Neuron (in vitro differentiated cells): ENCODE measurements around the gene TAB2.

Experiments used
- H2AFZ ChIP-seq: one replicate; pipeline ENCODE4 v1.6.1; 2013; ENCODE audit warnings: low read depth, mild to moderate bottlenecking, inconsistent platforms, low read length, moderate library complexity
- H3K27me3 ChIP-seq: one replicate; pipeline ENCODE4 v1.6.1; 2013; ENCODE audit warnings: low read length; ENCODE audit not compliant: insufficient read depth
- H3K36me3 ChIP-seq: one replicate; pipeline ENCODE4 v1.6.1; 2013; ENCODE audit warnings: low read length; ENCODE audit not compliant: insufficient read depth
- H3K4me1 ChIP-seq: one replicate; pipeline ENCODE4 v1.6.1; 2013; ENCODE audit warnings: low read length; ENCODE audit not compliant: insufficient read depth
- H3K4me3 ChIP-seq: 2 replicates; pipeline ENCODE4 v1.5.1; 2013; ENCODE audit warnings: mild to moderate bottlenecking, low read length, moderate library complexity
- H3K9me3 ChIP-seq: one replicate; pipeline ENCODE4 v1.6.1; 2013; ENCODE audit warnings: low read length

The TAB2 gene

GRCh38 chr6:149395185-149395584, 77.7 kb downstream of the TAB2 start:
- peaks cover 44% of the 10 kb centered on the region for H3K36me3 ChIP-seq
- peaks cover 6% of the 10 kb centered on the region for H3K9me3 ChIP-seq
- H3K4me1 ChIP-seq: no peaks in the 10 kb centered on the region
- no peaks in the 10 kb centered on the region for H3K27me3 ChIP-seq
- H2AFZ ChIP-seq: no peak overlapping the region
- H3K4me3 ChIP-seq: no peak overlapping the region

GRCh38 chr6:149397384-149397783, 79.9 kb downstream of the TAB2 start:
- H2AFZ ChIP-seq: no peak overlapping the region
- H3K27me3 ChIP-seq: no peaks in the 10 kb centered on the region
- peaks cover 6% of the 10 kb centered on the region for H3K9me3 ChIP-seq
- no peak overlapping the region for H3K4me3 ChIP-seq
- peaks cover 45% of the 10 kb centered on the region for H3K36me3 ChIP-seq
- no peaks in the 10 kb centered on the region for H3K4me1 ChIP-seq

- H3K36me3 ChIP-seq: peaks cover 52% of the 10 kb centered on the region
- no peaks in the 10 kb centered on the region for H3K27me3 ChIP-seq
- H2AFZ ChIP-seq: no peak within 1 kb of the TSS
- peaks cover 6% of the 10 kb centered on the region for H3K9me3 ChIP-seq
- H3K4me1 ChIP-seq: no peaks in the 10 kb centered on the region
- no peak within 1 kb of the TSS for H3K4me3 ChIP-seq
Measured at GRCh38 chr6:149400050-149400449, 82.5 kb downstream of the TAB2 start, which contains the start of gene SUMO4. TSS of gene SUMO4 (plus strand) at chr6:149400262. CDS start at chr6:149400392, 130 bp downstream.

- Histone ChIP-seq H3K27me3 (no peaks in the 10 kb centered on the region), H3K9me3 (peaks cover 3% of the 10 kb centered on the region), H3K36me3 (peaks cover 54% of the 10 kb centered on the region), H3K4me1 (no peaks in the 10 kb centered on the region), H2AFZ (no peak overlapping the region), H3K4me3 (no peak overlapping the region)
Measured at GRCh38 chr6:149403534-149403933, 86.0 kb downstream of the TAB2 start.

GRCh38 chr6:149405823-149406765, 88.6 kb downstream of the TAB2 start:
- H3K36me3 ChIP-seq: peaks cover 59% of the 10 kb centered on the region
- H3K4me3 ChIP-seq: no peak overlapping the region
- H3K27me3 ChIP-seq: no peaks in the 10 kb centered on the region
- no peak overlapping the region for H2AFZ ChIP-seq
- H3K9me3 ChIP-seq: no peaks in the 10 kb centered on the region
- H3K4me1 ChIP-seq: no peaks in the 10 kb centered on the region

GRCh38 chr6:149409617-149410016, 92.1 kb downstream of the TAB2 start:
- no peak overlapping the region for H3K4me3 ChIP-seq
- H2AFZ ChIP-seq: no peak overlapping the region
- H3K4me1 ChIP-seq: no peaks in the 10 kb centered on the region
- H3K27me3 ChIP-seq: no peaks in the 10 kb centered on the region
- peaks cover 49% of the 10 kb centered on the region for H3K36me3 ChIP-seq
- H3K9me3 ChIP-seq: no peaks in the 10 kb centered on the region

- Histone ChIP-seq H2AFZ (no peak overlapping the region), H3K36me3 (peaks cover 42% of the 10 kb centered on the region), H3K4me1 (no peaks in the 10 kb centered on the region), H3K4me3 (no peak overlapping the region), H3K9me3 (no peaks in the 10 kb centered on the region), H3K27me3 (no peaks in the 10 kb centered on the region)
Measured at GRCh38 chr6:149410557-149410956, 93.0 kb downstream of the TAB2 start.

GRCh38 chr6:149414009-149414408, 96.5 kb downstream of the TAB2 start:
- Histone ChIP-seq H3K4me3 (no peak overlapping the region), H3K36me3 (peaks cover 29% of the 10 kb centered on the region), H3K4me1 (no peaks in the 10 kb centered on the region), H3K27me3 (no peaks in the 10 kb centered on the region), H3K9me3 (no peaks in the 10 kb centered on the region), H2AFZ (no peak overlapping the region)

- H3K4me1 ChIP-seq: no peaks in the 10 kb centered on the region
- no peaks in the 10 kb centered on the region for H3K27me3 ChIP-seq
- no peak overlapping the region for H3K4me3 ChIP-seq
- no peaks in the 10 kb centered on the region for H3K9me3 ChIP-seq
- no peak overlapping the region for H2AFZ ChIP-seq
- H3K36me3 ChIP-seq: peaks cover 22% of the 10 kb centered on the region
Measured at GRCh38 chr6:149414821-149415220, 97.3 kb downstream of the TAB2 start.

- Histone ChIP-seq H3K4me1 (peaks cover 6% of the 10 kb centered on the region), H3K36me3 (no peaks in the 10 kb centered on the region), H3K4me3 (no peak overlapping the region), H3K27me3 (no peaks in the 10 kb centered on the region), H2AFZ (no peak overlapping the region), H3K9me3 (no peaks in the 10 kb centered on the region)
Measured at GRCh38 chr6:149419696-149420404, 102.3 kb downstream of the TAB2 start.

- H3K4me3 ChIP-seq: no peak overlapping the region
- no peaks in the 10 kb centered on the region for H3K27me3 ChIP-seq
- H3K4me1 ChIP-seq: peaks cover 6% of the 10 kb centered on the region
- no peaks in the 10 kb centered on the region for H3K36me3 ChIP-seq
- no peak overlapping the region for H2AFZ ChIP-seq
- H3K9me3 ChIP-seq: no peaks in the 10 kb centered on the region
Measured at GRCh38 chr6:149421132-149421531, 103.6 kb downstream of the TAB2 start.

- Histone ChIP-seq H3K36me3 (no peaks in the 10 kb centered on the region), H3K27me3 (no peaks in the 10 kb centered on the region), H3K9me3 (no peaks in the 10 kb centered on the region), H2AFZ (no peak overlapping the region), H3K4me1 (peaks cover 6% of the 10 kb centered on the region), H3K4me3 (no peak overlapping the region)
Measured at GRCh38 chr6:149422581-149422980, 105.1 kb downstream of the TAB2 start.

GRCh38 chr6:149423964-149424440, 106.5 kb downstream of the TAB2 start:
- Histone ChIP-seq H3K27me3 (no peaks in the 10 kb centered on the region), H3K4me3 (no peak overlapping the region), H2AFZ (peak overlapping the region; percentile 75), H3K36me3 (no peaks in the 10 kb centered on the region), H3K4me1 (peaks cover 6% of the 10 kb centered on the region), H3K9me3 (no peaks in the 10 kb centered on the region)
